Hepatocyte (in vitro differentiated cells): Measurements from ENCODE around the gene PNCK.

ENCODE experiments used
- CTCF ChIP-seq: fragments of 200-600 bp; sonication (generic); IDR thresholded peaks from 2 replicates; pipeline ENCODE4 v1.5.1; 2016; ENCODE audit warnings: antibody characterized with exemption, mild to moderate bottlenecking; ENCODE audit not compliant: poor library complexity
- EZH2 ChIP-seq: fragments of 200-600 bp; sonication (generic); IDR thresholded peaks from 2 replicates; pipeline ENCODE4 v1.6.1; 2016; ENCODE audit warnings: antibody characterized with exemption, mild to moderate bottlenecking, borderline replicate concordance
- EZH2phosphoT487 ChIP-seq: fragments of 200-600 bp; sonication (generic); IDR thresholded peaks from one replicate; pipeline ENCODE4 v1.6.1; 2018; ENCODE audit warnings: antibody characterized with exemption, mild to moderate bottlenecking, low read depth, moderate library complexity; ENCODE audit not compliant: unreplicated experiment, severe bottlenecking

DNA sequence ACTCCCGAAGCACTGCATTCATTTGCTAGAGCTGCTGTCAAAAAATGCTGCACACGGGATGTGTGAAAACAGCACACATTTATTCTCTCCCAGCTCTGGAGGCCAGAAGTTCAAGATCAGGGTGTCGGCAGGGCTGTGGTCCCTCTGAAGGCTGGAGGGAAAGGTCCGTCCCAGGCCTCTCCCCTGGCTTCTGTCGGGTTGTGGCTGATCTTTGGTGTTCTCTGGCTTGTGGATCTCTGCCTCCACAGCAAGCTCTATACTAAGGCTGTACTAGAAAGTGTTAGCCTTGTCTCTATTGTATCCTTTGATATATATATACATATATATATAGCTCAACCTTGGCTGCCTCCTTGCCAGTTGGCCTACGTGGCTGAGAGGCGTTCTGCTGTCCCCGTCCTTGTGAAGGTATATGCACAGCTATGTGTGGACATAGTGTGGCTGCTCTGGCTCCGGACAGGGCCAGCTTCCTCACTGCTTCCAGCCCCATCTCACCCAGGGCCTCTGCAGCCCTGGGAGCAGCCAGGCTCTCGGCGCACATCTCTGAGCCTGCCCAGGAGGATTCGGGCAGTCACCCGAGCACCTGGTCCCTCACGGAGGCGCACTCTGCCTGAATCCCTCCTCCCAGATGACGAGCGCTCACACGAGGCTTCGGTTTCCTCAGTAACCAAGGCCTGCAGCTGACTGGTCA lies 41.6 kb downstream of the PNCK start:
- TF ChIP-seq CTCF (no peak), EZH2 (no peak), EZH2phosphoT487 (no peak)
